Measurements from ENCODE around the gene DHX34. TPM values are rescaled to one million over a fixed set of nuclear protein-coding genes. Genes with fewer than 3 reads are reported as not detected.

DHX34 gene
- total RNA-seq, 4 donors from 2014 or later: 10.7 to 20.8 (median 17.7) TPM

- H3K27me3 ChIP-seq: peaks cover 0 to 8% (median 0%) of the 10 kb centered on the region in 4 donors
- H3K27ac ChIP-seq: no peak overlapping the region
- intact Hi-C loops (cut with DNase I): loop anchor here (10.0 kb wide), 1 partner anchor 118 kb away; no protein-coding TSS in a partner anchor
- DNase-seq: no peak
- H3K4me3 ChIP-seq: no peak overlapping the region
- 81 to 88% methylated on average over 3 of the region's 3 CpGs for WGBS, 2 donors
- H3K36me3 ChIP-seq: no peaks in the 10 kb centered on the region
- peaks cover 2 to 18% (median 5%) of the 10 kb centered on the region in 3 donors for H3K4me1 ChIP-seq
- no peak for TF ChIP-seq POLR2A (IDR thresholded peaks at IDR 0.05)
- no peak for TF ChIP-seq CTCF (IDR thresholded peaks at IDR 0.05)
- H3K9me3 ChIP-seq: no peaks in the 10 kb centered on the region
These were observed 42.8 kb upstream of the DHX34 start for GRCh38 chr19:47306303-47306702.

GRCh38 chr19:47309038-47309437 lies 40.1 kb upstream of the DHX34 start:
- no peak for DNase-seq
- 40 to 60% methylated on average over 4 to 8 of the region's 8 CpGs for whole genome bisulfite sequencing, 2 donors
- no peak overlapping the region for H3K4me3 ChIP-seq
- no peak overlapping the region for H3K27ac ChIP-seq
- peaks cover 0 to 17% (median 0%) of the 10 kb centered on the region in 4 donors for H3K27me3 ChIP-seq
- H3K4me1 ChIP-seq: peaks cover 2 to 18% (median 5%) of the 10 kb centered on the region in 3 donors
- intact Hi-C loops (cut with DNase I): loop anchor here (10.0 kb wide), 1 partner anchor 116 kb away; no protein-coding TSS in a partner anchor
- no peaks in the 10 kb centered on the region for H3K36me3 ChIP-seq
- no peak for TF ChIP-seq POLR2A (IDR thresholded peaks at IDR 0.05)
- no peak for TF ChIP-seq CTCF (IDR thresholded peaks at IDR 0.05)
- H3K9me3 ChIP-seq: no peaks in the 10 kb centered on the region

- Histone ChIP-seq H3K27ac (peak within 1 kb of the TSS in 2 of 4 donors; percentile 25 to 50), H3K27me3 (peaks cover 0 to 17% (median 0%) of the 10 kb centered on the region in 4 donors), H3K4me3 (peak within 1 kb of the TSS in 2 of 4 donors; percentile 15 to 39), H3K9me3 (no peaks in the 10 kb centered on the region), H3K4me1 (peaks cover 2 to 18% (median 5%) of the 10 kb centered on the region in 3 donors), H3K36me3 (no peaks in the 10 kb centered on the region)
- intact Hi-C loops (cut with DNase I): loop anchor here (10.0 kb wide), 1 partner anchor 115 kb away; no protein-coding TSS in a partner anchor
- no peak for TF ChIP-seq CTCF (IDR thresholded peaks at IDR 0.05)
- TF ChIP-seq POLR2A (IDR thresholded peaks at IDR 0.05): peak in 1 of 4 donors; percentile 59
- 35 to 46% methylated on average over 11 to 12 of the region's 12 CpGs for WGBS, 2 donors
- DNase-seq: no peak
These were observed 39.5 kb upstream of the DHX34 start, which contains the start of gene C5AR1 for GRCh38 chr19:47309608-47310007. TSS of gene C5AR1 (plus strand) at chr19:47309861. CDS start at chr19:47309896, 35 bp downstream.

GRCh38 chr19:47310323-47310722 lies 38.8 kb upstream of the DHX34 start:
- WGBS, 2 donors: 68 to 93% methylated on average over 2 of the region's 2 CpGs
- peak overlapping the region in 2 of 4 donors; percentile 15 to 39 for H3K4me3 ChIP-seq
- no peaks in the 10 kb centered on the region for H3K9me3 ChIP-seq
- H3K27me3 ChIP-seq: peaks cover 0 to 17% (median 0%) of the 10 kb centered on the region in 4 donors
- intact Hi-C loops (cut with DNase I): no loop called here
- H3K4me1 ChIP-seq: peaks cover 2 to 14% (median 2%) of the 10 kb centered on the region in 3 donors
- no peaks in the 10 kb centered on the region for H3K36me3 ChIP-seq
- peak overlapping the region in 1 of 4 donors; percentile 50 for H3K27ac ChIP-seq
- TF ChIP-seq POLR2A (IDR thresholded peaks at IDR 0.05): no peak
- no peak for DNase-seq

GRCh38 chr19:47310819-47311218 lies 38.3 kb upstream of the DHX34 start:
- Histone ChIP-seq H3K9me3 (no peaks in the 10 kb centered on the region), H3K27me3 (peaks cover 0 to 17% (median 0%) of the 10 kb centered on the region in 4 donors), H3K4me3 (peak overlapping the region in 2 of 4 donors; percentile 15 to 39), H3K36me3 (no peaks in the 10 kb centered on the region), H3K27ac (peak overlapping the region in 1 of 4 donors; percentile 50), H3K4me1 (peaks cover 0 to 14% (median 2%) of the 10 kb centered on the region in 3 donors)
- 29 to 41% methylated on average over 5 of the region's 5 CpGs for WGBS, 2 donors
- intact Hi-C loops (cut with DNase I): no loop called here
- no peak for DNase-seq
- no peak for TF ChIP-seq CTCF (IDR thresholded peaks at IDR 0.05)
- TF ChIP-seq POLR2A (IDR thresholded peaks at IDR 0.05): peak in 1 of 4 donors; percentile 44

All from esophagus squamous epithelium (tissue), 5 donors.